DOHH2 (cell line): Measurements from ENCODE around the gene MDFIC.

Source experiments
- CTCF ChIP-seq: fragments of 200-600 bp; sonication (generic); IDR thresholded peaks from one replicate; pipeline ENCODE4 v1.5.1; 2014; ENCODE audit warnings: antibody characterized with exemption, mild to moderate bottlenecking, low read depth, low read length; ENCODE audit not compliant: poor library complexity, severe bottlenecking
- EZH2phosphoT487 ChIP-seq: fragments of 200-600 bp; sonication (generic); IDR thresholded peaks from 2 replicates; pipeline ENCODE4 v1.6.1; 2017; ENCODE audit warnings: borderline replicate concordance, mild to moderate bottlenecking, antibody characterized with exemption, low read length, moderate library complexity, mixed read lengths

GRCh38 chr7:114889646-114890285 is 32.1 kb upstream of the MDFIC start:
- TF ChIP-seq CTCF (no peak), EZH2phosphoT487 (no peak)
